HepG2 (cell line): ENCODE results near the gene WDR37. TPM values are rescaled to one million over a fixed set of nuclear protein-coding genes. Genes with fewer than 3 reads are reported as not detected.

Experiments used
- ATF7-NPFF ChIP-seq: sonication (generic); formaldehyde crosslinking; IDR thresholded peaks from 2 replicates; pipeline ENCODE4 v1.8.1; 2023; ENCODE audit warnings: mild to moderate bottlenecking, low read depth, missing genetic modification reagents, moderate library complexity
- CC2D1A ChIP-seq: sonication (generic); formaldehyde crosslinking; IDR thresholded peaks from 2 replicates; pipeline ENCODE4 v1.8.1; 2023; ENCODE audit warnings: mild to moderate bottlenecking, missing genetic modification reagents
- FOSL1 ChIP-seq: sonication (generic); formaldehyde crosslinking; IDR thresholded peaks from 2 replicates; pipeline ENCODE4 v1.9.0; 2021; ENCODE audit warnings: missing genetic modification reagents, borderline replicate concordance
- NFATC3 ChIP-seq: sonication (generic); formaldehyde crosslinking; IDR thresholded peaks from 2 replicates; pipeline ENCODE4 v1.5.1; 2020; ENCODE audit warnings: mild to moderate bottlenecking, missing genetic modification reagents
- TBX2 ChIP-seq: sonication (generic); formaldehyde crosslinking; IDR thresholded peaks from 2 replicates; pipeline ENCODE4 v1.5.0; 2020; ENCODE audit warnings: missing genetic modification reagents, mild to moderate bottlenecking, borderline replicate concordance
- ZHX2 ChIP-seq, 2 experiments: sonication (generic) in 1 of 2; formaldehyde crosslinking in 1 of 2; IDR thresholded peaks; 2 replicates each; pipeline versions ENCODE4 v1.6.1 to v1.9.0; 2014 to 2022; ENCODE audit warnings: antibody characterized with exemption in 1 of 2, borderline replicate concordance in 1 of 2, inconsistent platforms in 1 of 2, low read depth in 1 of 2, missing genetic modification reagents in 1 of 2
- ZNF331 ChIP-seq: sonication (generic); formaldehyde crosslinking; IDR thresholded peaks from 2 replicates; pipeline ENCODE4 v1.4.0; 2020; ENCODE audit warnings: missing genetic modification reagents
- ZNF335 ChIP-seq: sonication (generic); formaldehyde crosslinking; IDR thresholded peaks from 2 replicates; pipeline ENCODE4 v1.4.0; 2020; ENCODE audit warnings: missing genetic modification reagents
- ZNF512B ChIP-seq: sonication (generic); formaldehyde crosslinking; IDR thresholded peaks from 2 replicates; pipeline ENCODE4 v1.5.1; 2020; ENCODE audit warnings: missing genetic modification reagents, mild to moderate bottlenecking, borderline replicate concordance
- ZSCAN30 ChIP-seq: sonication (generic); formaldehyde crosslinking; IDR thresholded peaks from 2 replicates; pipeline ENCODE4 v1.5.0; 2020; ENCODE audit warnings: mild to moderate bottlenecking, missing genetic modification reagents
- polyA plus RNA-seq, 8 experiments: library from polyadenylated mRNA; depleted of rRNA in 3 of 8; stranded (reverse) in 7 of 8; unstranded in 1 of 8; fragments of >200 nt; fragmentation: Illumina TruSeq in 4 of 8; extraction: Trizol in 4 of 8; gene quantifications; 2 replicates each; pipeline versions ENCODE4 v1.2.1 to v1.2.3, GENCODE V29; 2011 to 2016; ENCODE audit warnings: low read depth in 4 of 8, missing spikeins in 1 of 8, mixed read lengths in 1 of 8; ENCODE audit not compliant: insufficient read depth in 1 of 8
- total RNA-seq, 5 experiments: library from RNA; depleted of rRNA; stranded (reverse); fragments of >200 nt; fragmentation: Illumina TruSeq; extraction: Trizol; gene quantifications; 2 replicates each; pipeline ENCODE4 v1.2.3, GENCODE V29; 2016; ENCODE audit warnings: low read depth in 1 of 5
- TF ChIP-seq, protein P1 (sequence below): sonication (generic); formaldehyde crosslinking; IDR thresholded peaks from 2 replicates; pipeline ENCODE4 v1.9.0; 2021; ENCODE audit warnings: missing genetic modification reagents, borderline replicate concordance
- TF ChIP-seq, protein P2 (sequence below): sonication (generic); formaldehyde crosslinking; IDR thresholded peaks from 2 replicates; pipeline ENCODE4 v1.4.0; 2020; ENCODE audit warnings: missing genetic modification reagents, borderline replicate concordance

The WDR37 gene
- total and polyA plus RNA-seq, 2 of the 13 experiments (the other 11 are each of a cell fraction or from before 2014, with no cell fraction given) = 5.9 to 7.5 TPM

DNA sequence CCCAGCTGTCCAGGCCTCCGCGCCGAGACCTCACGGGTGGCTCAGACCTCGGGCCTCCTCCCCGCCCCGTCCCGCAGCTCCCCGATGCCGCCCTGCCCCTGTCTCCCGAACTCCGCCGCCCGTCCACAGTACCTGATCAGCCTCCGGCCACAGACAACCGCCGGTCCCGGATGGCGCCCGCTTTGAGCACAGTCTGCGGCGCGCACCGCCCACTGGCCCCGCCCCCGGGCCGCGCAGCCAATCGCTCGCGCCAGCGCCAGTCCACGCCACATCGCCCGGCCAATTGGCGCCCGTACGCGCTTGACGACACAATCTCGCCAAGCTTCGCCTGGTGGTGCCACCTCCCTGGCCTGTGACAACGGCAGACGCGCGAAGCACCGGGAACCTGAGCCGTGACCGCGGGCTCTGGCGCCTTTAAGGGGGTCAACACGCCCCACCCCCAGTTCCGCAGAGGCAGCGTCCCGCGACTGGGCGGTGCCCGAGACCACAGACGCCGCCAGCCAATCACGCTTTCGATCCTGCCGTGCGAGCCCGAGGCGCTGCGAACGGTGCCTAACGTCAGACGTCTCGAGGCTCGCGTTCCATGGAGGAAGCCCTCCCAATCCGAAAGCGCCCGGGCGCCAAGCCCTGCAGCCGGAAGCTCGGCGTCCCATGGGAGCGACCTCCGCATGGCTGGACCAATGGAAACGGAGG, 7.3 kb upstream of the WDR37 start, which contains the start of gene IDI1 (continued):
- TF ChIP-seq ATF7-NPFF (CRISPR knock-in tag) (peak; percentile 55; the same call in 1 of the 2 replicates), ZNF335 (CRISPR knock-in tag) (0 out of 2 replicates have a peak, but pooled peaks have one; percentile 23), CC2D1A (CRISPR knock-in tag) (no peak), NFATC3 (CRISPR knock-in tag) (no peak), FOSL1 (CRISPR knock-in tag) (no peak), ZNF331 (CRISPR knock-in tag) (peak; percentile 51), ZSCAN30 (no peak; the same call in 1 of the 2 replicates), ZHX2 (IDR thresholded peaks at IDR 0.05; ENCODE audit: low read depth) (peak; percentile 40; the same call in 1 of the 2 replicates), ZHX2 (CRISPR knock-in tag; IDR thresholded peaks at IDR 0.05; ENCODE audit: borderline replicate concordance) (no peak), TBX2 (peak; percentile 48), ZNF512B (no peak)
- TF ChIP-seq, protein P1, sequence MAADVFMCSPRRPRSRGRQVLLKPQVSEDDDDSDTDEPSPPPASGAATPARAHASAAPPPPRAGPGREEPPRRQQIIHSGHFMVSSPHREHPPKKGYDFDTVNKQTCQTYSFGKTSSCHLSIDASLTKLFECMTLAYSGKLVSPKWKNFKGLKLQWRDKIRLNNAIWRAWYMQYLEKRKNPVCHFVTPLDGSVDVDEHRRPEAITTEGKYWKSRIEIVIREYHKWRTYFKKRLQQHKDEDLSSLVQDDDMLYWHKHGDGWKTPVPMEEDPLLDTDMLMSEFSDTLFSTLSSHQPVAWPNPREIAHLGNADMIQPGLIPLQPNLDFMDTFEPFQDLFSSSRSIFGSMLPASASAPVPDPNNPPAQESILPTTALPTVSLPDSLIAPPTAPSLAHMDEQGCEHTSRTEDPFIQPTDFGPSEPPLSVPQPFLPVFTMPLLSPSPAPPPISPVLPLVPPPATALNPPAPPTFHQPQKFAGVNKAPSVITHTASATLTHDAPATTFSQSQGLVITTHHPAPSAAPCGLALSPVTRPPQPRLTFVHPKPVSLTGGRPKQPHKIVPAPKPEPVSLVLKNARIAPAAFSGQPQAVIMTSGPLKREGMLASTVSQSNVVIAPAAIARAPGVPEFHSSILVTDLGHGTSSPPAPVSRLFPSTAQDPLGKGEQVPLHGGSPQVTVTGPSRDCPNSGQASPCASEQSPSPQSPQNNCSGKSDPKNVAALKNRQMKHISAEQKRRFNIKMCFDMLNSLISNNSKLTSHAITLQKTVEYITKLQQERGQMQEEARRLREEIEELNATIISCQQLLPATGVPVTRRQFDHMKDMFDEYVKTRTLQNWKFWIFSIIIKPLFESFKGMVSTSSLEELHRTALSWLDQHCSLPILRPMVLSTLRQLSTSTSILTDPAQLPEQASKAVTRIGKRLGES (CRISPR knock-in tag) = 0 out of 2 replicates have a peak, but pooled peaks have one; percentile 13
- TF ChIP-seq, protein P2, sequence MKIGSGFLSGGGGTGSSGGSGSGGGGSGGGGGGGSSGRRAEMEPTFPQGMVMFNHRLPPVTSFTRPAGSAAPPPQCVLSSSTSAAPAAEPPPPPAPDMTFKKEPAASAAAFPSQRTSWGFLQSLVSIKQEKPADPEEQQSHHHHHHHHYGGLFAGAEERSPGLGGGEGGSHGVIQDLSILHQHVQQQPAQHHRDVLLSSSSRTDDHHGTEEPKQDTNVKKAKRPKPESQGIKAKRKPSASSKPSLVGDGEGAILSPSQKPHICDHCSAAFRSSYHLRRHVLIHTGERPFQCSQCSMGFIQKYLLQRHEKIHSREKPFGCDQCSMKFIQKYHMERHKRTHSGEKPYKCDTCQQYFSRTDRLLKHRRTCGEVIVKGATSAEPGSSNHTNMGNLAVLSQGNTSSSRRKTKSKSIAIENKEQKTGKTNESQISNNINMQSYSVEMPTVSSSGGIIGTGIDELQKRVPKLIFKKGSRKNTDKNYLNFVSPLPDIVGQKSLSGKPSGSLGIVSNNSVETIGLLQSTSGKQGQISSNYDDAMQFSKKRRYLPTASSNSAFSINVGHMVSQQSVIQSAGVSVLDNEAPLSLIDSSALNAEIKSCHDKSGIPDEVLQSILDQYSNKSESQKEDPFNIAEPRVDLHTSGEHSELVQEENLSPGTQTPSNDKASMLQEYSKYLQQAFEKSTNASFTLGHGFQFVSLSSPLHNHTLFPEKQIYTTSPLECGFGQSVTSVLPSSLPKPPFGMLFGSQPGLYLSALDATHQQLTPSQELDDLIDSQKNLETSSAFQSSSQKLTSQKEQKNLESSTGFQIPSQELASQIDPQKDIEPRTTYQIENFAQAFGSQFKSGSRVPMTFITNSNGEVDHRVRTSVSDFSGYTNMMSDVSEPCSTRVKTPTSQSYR (CRISPR knock-in tag) = peak; percentile 60; the same call in 1 of the 2 replicates
